ENCODE measurements around the gene MTFP1.
"Not testable (repeated sequence)": the region's sequence is repeated elsewhere in the genome, so short reads cannot be mapped to it uniquely, and the experiment has no call there.

Gene MTFP1

GRCh38 chr22:30455075-30455840 lies 29.7 kb downstream of the MTFP1 start:
- DNase-seq, result no peak

DNA sequence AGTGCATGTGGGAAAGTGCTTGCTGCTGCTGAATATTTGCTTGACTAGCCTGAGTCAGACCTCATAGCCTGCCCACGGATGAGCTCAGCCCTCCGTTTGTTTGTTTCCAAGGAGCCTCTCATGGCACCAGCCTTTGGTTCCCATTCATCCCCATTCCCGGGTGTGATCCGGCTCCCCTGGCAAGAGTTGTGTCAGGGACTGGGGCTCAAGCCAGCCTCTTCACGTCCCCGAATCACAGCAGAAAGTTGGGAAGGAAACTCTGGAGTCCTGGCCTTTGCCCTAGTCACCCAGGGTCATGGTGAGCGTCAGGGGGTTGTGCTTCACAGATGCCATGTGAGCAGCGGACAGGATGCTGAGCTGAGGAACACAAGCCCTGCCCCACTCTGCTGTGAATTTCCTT lies 32.4 kb downstream of the MTFP1 start:
- peak; percentile 29 for DNase-seq

- no peak for DNase-seq
Measured at GRCh38 chr22:30459181-30460052, 33.8 kb downstream of the MTFP1 start.

DNA sequence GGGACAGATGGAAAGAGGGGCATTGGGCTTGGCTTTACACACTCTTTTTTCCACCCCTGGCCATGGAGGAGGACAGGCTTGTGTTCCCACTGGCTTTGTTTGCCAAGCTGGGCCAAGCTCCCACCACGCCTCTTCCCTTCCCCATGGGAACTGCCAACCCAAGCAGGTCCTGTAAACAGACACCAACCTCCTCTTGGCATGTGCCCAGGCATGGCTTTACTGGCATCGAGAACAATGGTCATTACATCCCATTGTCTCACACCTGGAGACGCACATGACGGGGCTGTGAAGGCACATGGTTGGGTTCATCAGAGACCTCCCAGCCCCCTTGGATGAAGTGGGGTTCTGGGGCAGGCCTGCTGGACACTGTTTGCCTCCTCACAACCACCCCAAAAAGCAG lies 34.6 kb downstream of the MTFP1 start:
- DNase-seq, result no peak

DNA sequence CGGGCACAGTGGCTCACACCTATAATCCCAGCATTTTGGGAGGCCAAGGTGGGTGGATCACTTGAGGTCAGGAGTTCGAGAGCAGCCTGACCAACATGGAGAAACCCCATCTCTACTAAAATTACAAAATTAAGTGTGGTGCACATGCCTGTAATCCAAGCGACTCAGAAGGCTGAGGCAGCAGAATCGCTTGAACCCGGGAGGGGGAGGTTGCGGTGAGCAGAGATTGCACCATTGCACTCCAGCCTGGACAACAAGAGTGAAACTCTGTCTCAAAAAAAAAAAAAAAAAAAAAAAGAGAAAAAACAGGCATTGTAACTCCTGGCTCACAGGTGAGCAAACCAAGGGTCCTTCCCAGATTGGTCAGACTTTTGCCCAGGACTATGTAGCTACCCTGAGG lies 35.0 kb downstream of the MTFP1 start:
- DNase-seq, result not testable (repeated sequence)

GRCh38 chr22:30469165-30469564 lies 43.6 kb downstream of the MTFP1 start:
- DNase-seq, result no peak

GRCh38 chr22:30470655-30471054 lies 45.1 kb downstream of the MTFP1 start:
- DNase-seq, result no peak

DNA sequence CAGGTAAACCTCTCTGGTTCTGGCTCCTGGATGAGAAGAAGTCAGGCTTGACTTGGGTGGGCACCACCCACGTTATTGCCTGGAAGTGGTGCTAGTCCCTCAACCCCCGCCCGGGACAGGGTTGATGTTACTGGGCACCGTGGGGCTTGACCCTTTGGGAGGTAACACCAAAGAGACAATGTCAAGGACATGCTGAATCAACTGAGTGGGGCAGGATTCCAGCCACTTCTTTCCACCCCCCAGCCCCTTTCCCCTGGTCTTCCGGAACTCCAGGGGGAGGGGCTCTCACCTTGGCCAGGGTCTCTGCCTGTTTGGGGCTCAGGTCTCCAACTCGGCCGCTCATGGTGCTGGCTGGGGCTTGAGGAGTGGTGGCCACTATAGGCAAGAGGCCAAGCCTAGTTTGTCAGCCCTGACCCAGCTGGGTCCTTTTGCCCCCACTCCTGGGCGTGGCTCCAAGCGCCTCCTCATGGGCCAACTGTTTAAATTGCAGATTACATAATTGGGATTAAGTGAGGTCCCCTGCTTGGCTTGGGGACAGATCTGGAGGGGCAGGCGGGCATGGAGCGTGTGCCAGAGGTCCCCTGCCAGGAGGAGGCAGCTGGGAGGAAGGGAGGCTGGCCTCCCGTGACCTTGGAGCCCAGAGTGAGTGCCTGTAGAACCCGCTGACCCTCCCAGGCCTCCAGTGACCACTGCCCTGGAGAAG lies 46.2 kb downstream of the MTFP1 start, which contains the start of gene SEC14L3:
SEC14L3 (minus strand) TSS at position 402 of the 703 bp plus-strand sequence; CDS start at position 343, 59 bp downstream.
- no peak for DNase-seq

DNA sequence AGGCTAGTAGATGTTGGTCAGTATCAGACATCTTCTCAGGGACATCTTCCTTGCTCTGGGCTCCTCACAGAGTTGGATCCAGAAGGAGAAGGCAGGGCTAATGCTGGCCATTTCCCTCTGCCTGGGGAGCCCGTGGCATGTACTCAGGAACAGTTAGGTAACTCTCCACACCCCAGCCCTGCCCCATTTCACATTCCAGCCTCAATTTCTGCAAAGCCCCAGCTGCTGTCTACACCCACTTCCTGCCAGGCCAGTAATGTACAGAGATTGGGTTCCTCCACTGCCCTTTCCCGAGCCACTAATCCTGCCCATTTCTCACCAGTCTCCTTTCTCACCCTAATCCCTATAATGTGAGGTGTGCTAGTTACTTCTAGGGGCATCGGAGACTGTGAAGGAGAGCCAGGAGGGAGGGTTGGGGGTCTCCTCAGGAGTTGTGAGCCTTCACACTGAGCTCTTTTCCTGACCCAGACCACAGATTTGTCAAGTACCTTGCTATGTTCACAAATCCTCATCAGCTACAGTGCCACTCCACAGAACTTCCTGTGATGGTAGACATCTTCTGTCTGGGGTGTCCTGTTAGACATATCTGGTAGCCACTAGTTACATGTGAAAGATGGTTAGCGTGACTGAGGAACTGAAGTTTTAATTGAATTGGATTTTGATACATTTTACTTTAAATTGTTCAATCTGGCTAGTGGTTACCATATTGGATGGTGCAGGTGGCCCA lies 47.6 kb downstream of the MTFP1 start:
- DNase-seq, result no peak

DNA sequence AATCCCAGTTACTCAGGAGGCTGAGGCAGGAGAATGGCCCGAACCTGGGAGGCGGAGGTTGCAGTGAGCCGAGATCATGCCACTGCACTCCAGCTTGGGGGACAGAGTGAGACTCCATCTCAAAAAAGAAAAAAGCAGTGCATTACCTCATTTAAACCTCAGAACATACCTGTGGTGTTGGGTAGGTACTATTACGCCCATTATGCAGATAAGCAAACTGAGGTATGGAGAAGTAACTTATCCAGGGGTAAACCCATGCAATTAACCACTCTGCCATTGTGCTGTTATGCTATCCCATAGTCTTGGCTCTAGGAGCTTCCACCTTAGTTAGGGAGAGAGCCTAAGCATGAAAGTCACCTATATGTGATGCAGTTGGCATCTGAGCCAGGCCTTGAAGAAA lies 48.6 kb downstream of the MTFP1 start:
- DNase-seq, result no peak

GRCh38 chr22:30474683-30475424 lies 49.3 kb downstream of the MTFP1 start:
- DNase-seq, result no peak
